Measurements from ENCODE around the gene SIPA1. TPM values are rescaled to one million over a fixed set of nuclear protein-coding genes. Genes with fewer than 3 reads are reported as not detected.
A peak's percentile ranks its signal among the peaks of the same experiment; 100 is the strongest.

Gene SIPA1
- total and polyA plus RNA-seq, 2 of the 13 experiments (the other 11 are each of a cell fraction or from before 2014, with no cell fraction given), result 5.8 to 7.7 TPM

GRCh38 chr11:65588199-65589054 is 49.5 kb upstream of the SIPA1 start (continued):
- TF ChIP-seq RORA (CRISPR knock-in tag; IDR thresholded peaks at IDR 0.05), result no peak
- peak; percentile 28 for TF ChIP-seq AGO1 (IDR thresholded peaks at IDR 0.05; ENCODE audit: low read depth, low read length, poor library complexity, severe bottlenecking)
- TF ChIP-seq ZNF121 (CRISPR knock-in tag; IDR thresholded peaks at IDR 0.05), result no peak
- no peak for TF ChIP-seq SP1 (IDR thresholded peaks at IDR 0.05)
- no peak for TF ChIP-seq SP1 (CRISPR knock-in tag; IDR thresholded peaks at IDR 0.05)
- TF ChIP-seq SOX6 (IDR thresholded peaks at IDR 0.05), result no peak
- 0 out of 2 replicates have a peak, but pooled peaks have one; percentile 13 for TF ChIP-seq SOX6 (CRISPR knock-in tag; IDR thresholded peaks at IDR 0.05)
- peak; percentile 50; the same call in 1 of the 2 replicates for TF ChIP-seq KDM2A (CRISPR knock-in tag; IDR thresholded peaks at IDR 0.05; ENCODE audit: borderline replicate concordance, low read depth)
- TF ChIP-seq ATAD3A (CRISPR knock-in tag; IDR thresholded peaks at IDR 0.05), result no peak
- no peak for TF ChIP-seq ZFAT (CRISPR knock-in tag; conservative IDR thresholded peaks at IDR 0.05)
- TF ChIP-seq GTF2F1 (IDR thresholded peaks at IDR 0.05; ENCODE audit: low read length), result no peak
- TF ChIP-seq SOX5 (CRISPR knock-in tag; IDR thresholded peaks at IDR 0.05; ENCODE audit: borderline replicate concordance), result no peak
- TF ChIP-seq PHB2 (IDR thresholded peaks at IDR 0.05; ENCODE audit: partially characterized antibody), result no peak
- no peak for TF ChIP-seq ZNF773 (CRISPR knock-in tag; IDR thresholded peaks at IDR 0.05; ENCODE audit: borderline replicate concordance)
- TF ChIP-seq ATF6 (CRISPR knock-in tag; conservative IDR thresholded peaks at IDR 0.05), result no peak
- no peak for TF ChIP-seq HNRNPUL1 (IDR thresholded peaks at IDR 0.05; ENCODE audit: low read depth, low read length)
- TF ChIP-seq FOXO4 (CRISPR knock-in tag; conservative IDR thresholded peaks at IDR 0.05), result no peak
- TF ChIP-seq ZNF296 (CRISPR knock-in tag; conservative IDR thresholded peaks at IDR 0.05), result no peak
- TF ChIP-seq ZFX (CRISPR knock-in tag; IDR thresholded peaks at IDR 0.05; ENCODE audit: low read depth), result peak; percentile 24; the same call in 1 of the 2 replicates
- TF ChIP-seq MAF1 (CRISPR knock-in tag; IDR thresholded peaks at IDR 0.05; ENCODE audit: borderline replicate concordance), result no peak
- peak; percentile 65 for TF ChIP-seq ZNF687 (CRISPR knock-in tag; IDR thresholded peaks at IDR 0.05)
- TF ChIP-seq ZNF749 (CRISPR knock-in tag; IDR thresholded peaks at IDR 0.05; ENCODE audit: borderline replicate concordance), result no peak
- 0 out of 2 replicates have a peak, but pooled peaks have one; percentile 18 for TF ChIP-seq ZMYM3 (CRISPR knock-in tag; IDR thresholded peaks at IDR 0.05)
